ENCODE results near the gene VDAC1.
"Not testable (repeated sequence)": the region's sequence is repeated elsewhere in the genome, so short reads cannot be mapped to it uniquely, and the experiment has no call there.

VDAC1 gene

DNA sequence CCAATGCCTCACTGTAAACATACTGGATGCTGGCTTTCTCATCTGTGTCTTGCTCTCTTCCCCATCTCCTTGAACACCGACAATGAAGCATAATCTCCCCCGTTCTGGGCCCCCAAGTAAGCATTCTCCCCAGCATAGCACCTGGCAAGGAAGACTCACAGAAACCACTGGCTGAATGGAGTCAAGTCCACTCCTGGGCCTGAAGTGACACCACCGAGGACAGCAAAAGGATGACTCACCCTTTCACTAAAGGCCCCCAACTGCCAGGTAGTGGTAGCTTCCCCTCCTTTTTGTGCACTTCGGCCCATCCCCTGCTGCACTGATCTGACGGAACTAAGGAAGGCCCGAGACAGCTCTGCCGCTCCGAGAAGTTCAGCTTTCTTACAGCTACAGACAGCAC lies 9.4 kb downstream of the VDAC1 start:
- DNase-seq, result no peak

GRCh38 chr5:133994990-133995333 lies 9.8 kb downstream of the VDAC1 start:
- DNase-seq, result no peak

- no peak for DNase-seq
Observed at GRCh38 chr5:133994297-133994989, 10.3 kb downstream of the VDAC1 start.

DNA sequence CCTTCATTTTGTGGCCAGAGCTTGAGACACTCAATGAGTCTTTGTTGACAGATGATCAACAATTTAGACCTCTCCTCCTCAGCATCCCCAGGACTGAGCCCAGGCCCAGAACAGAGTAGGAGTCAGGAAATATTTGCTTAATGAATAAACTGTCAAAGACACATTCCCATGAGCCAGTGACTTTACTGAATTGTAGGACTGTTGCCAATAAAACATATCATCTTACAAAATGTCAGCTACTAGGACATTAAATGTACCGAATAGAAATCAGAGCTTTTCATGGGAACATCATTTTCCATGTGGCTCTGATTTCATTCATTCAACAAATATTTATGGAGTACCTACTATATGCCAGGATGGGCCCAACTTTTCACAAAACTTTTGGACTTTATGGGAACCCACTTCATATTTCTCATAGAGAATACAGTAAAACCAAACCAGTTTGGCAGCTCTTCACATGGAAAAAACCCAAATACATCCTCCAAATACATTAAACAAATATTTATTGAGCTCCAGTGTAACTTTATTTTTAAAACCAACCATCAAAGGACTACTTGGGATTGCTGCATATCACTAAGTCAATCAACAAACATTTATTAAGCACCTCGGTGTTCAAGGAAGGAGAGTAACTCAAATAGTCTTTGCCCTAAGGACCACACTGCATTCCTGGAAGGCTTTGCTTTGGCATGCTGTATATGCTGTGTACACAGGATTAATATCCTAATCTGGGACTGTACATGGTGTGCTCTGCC lies 11.4 kb downstream of the VDAC1 start:
- no peak for DNase-seq

- DNase-seq, result no peak
Observed at GRCh38 chr5:133992429-133993155, 12.2 kb downstream of the VDAC1 start.

DNA sequence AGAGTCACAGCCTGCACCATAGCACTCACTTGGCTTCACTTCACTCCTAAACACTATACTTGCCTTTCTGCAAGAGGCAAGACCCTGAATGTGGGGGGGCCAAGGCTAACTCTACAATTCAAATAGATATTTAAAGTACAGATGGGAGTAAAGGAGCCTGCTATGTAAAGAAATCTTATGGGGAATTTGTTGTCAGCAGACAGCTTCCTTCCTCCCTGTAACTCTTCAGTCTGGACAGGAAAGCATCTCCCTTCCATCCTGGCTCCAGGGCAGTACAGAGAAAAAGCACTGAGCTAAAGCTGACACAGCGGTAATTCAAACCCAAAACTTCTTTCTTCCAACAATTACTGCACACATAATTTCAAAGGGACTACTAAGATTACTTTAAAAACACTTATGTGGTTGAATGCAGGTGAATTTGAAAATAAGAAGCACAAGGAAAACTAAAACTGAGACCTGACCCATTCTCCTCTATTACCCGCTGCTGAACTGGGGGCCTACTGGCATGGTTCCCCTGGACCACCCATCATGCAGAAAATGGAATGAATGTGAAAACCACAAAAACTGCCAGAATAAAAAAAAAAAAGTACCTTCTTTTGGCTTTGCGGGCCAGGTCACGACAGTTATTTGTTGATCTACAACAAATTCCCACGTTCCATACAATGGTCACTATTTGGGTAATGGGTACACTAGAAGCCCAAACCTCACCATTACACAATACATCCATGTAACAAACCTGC lies 13.4 kb downstream of the VDAC1 start:
- no peak for DNase-seq

- no peak for DNase-seq
Observed at GRCh38 chr5:133990396-133990795, 14.4 kb downstream of the VDAC1 start.

GRCh38 chr5:133985540-133986180 lies 19.1 kb downstream of the VDAC1 start:
- no peak for DNase-seq

DNA sequence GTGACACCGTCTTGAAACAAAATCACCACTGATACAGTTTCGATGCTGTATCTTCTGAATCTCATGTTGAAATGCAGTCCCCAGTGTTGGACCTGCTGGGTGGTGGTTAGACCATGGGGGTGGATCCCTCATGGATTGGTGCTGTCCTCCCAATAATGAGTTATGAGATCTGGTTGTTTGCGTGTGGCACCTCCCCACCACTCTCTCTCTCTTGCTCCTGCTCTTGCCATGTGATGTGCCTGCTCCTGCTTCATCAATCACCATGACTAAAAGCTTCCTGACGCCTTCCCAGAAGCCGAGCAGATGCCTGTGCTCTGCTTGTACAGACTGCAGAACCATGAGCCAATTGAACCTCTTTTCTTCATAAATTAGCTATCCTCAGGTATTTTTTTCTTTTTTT lies 21.1 kb downstream of the VDAC1 start:
- no peak for DNase-seq

GRCh38 chr5:133981714-133982113 lies 23.1 kb downstream of the VDAC1 start:
- DNase-seq, result no peak

- no peak for DNase-seq
Observed at GRCh38 chr5:133980652-133981051, 24.1 kb downstream of the VDAC1 start.

GRCh38 chr5:133978943-133979342 lies 25.8 kb downstream of the VDAC1 start:
- DNase-seq, result no peak

DNA sequence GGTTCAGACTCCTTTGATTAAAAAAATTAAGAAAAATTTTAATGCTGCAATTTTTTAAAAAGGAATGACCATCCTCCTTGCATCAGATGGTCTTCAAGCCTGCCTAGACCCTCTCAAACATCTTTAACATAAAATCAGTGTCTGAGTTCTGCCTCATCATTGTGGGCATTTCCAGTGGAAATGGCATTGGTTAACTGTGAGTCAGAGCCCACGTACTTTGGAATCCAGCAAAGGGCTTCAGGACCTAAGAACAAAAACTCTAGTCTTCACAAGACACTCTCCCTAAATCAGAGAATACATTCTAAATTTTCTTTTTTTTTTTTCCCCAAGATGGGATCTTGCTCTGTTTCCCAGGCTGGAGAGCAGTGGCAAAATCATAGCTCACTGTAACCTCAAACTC lies 26.9 kb downstream of the VDAC1 start:
- DNase-seq, result peak in 2 of 4 experiments; percentile 13 to 21

GRCh38 chr5:133977161-133977787 lies 27.5 kb downstream of the VDAC1 start:
- peak in 3 of 4 experiments; percentile 33 to 57 (median 51) for DNase-seq

GRCh38 chr5:133975546-133975945 lies 29.2 kb downstream of the VDAC1 start:
- DNase-seq, result not testable (repeated sequence)

DNA sequence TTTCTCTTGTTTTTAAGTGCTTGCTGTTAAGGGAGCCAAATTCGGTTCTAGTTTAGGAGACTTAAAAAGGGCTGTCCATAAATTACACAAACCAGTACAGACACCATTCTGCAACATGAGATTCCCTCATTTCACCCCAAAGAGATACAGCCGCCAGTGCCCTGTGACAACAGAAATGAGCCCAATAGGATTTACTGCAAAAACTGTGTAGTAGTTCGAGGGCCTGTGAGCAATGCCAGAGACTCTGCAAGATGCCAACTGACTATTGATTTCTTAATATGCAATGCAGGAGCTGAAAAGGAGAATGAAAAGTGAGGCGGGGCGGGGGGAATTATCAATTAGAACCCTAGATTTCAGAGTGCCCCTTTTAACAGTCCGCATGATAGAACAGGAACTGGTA lies 30.6 kb downstream of the VDAC1 start:
- DNase-seq, result no peak

DNA sequence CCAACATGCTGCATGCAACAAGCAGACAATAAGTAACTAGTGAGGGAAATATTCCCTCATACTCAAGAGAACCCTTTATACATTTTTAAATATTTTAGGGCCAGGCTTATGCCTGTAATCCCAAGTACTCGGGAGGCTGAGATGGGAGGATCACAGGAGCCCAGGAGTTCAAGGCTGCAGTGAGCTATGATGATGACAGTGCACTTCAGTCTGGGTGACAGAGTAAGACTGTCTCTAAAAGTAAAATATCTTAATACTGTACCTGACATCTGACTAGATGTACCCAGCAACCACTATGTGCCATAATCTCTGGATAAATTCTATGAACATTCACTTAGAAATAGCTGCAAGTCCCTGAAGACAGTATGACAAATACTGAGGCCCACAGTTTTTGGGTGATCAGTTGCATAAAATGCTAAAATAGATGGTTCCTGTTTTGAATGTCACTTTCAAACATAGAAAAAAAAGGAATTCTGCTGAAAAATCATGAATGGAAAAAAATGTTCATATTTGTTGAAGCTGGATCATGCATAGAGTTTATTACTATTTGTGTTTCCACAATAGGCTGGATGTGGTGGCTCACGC lies 34.4 kb downstream of the VDAC1 start:
- DNase-seq, result peak in 3 of 4 experiments; percentile 13 to 56 (median 46)

DNA sequence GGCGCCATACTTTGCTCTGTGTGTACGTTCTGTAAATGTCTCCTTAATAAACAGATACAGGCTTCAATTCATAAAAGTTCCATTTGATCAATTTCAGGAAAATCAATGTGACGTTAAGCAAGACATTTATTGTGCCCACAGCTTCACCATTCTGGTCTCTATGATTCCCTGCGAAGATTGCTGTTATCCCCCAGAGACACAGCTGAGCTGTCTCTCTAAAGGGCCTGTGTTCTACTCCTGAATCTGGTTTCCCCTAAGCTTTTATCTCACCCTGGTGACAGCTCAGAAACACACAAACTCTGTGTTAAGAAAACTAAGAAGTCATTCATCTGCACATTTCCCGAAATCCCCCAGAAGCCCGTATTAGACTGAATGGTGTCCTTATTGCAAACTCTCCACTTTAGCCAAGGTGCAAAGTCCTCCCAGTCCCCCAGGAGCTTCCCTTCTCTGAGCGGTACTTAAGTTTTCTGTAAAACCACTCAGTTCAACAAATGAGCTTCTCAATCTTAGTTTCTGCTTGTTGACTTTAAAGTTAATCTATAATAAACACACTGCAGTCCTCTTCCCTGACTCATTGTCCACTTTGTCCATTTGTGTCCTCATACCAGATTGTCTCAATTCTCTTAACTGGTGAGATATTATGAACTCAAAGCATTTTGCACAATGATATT lies 35.0 kb downstream of the VDAC1 start:
- no peak for DNase-seq

GRCh38 chr5:133968204-133968980 lies 36.4 kb downstream of the VDAC1 start, which contains the start of gene C5orf15:
Gene C5orf15 (minus strand): TSS chr5:133968625. CDS start chr5:133968584, 41 bp downstream.
- DNase-seq, result peak; percentile 97 to 99 (median 98)

- DNase-seq, result peak in 3 of 4 experiments; percentile 24 to 39 (median 28)
Observed at GRCh38 chr5:133967698-133968203, 37.0 kb downstream of the VDAC1 start.
